ENCODE measurements around the gene OR2F2.

Gene OR2F2

GRCh38 chr7:143892527-143893300 lies 42.3 kb upstream of the OR2F2 start:
- TF ChIP-seq CTCF (conservative IDR thresholded peaks at IDR 0.05; ENCODE audit: low read length) = peak; percentile 38
- no peak for DNase-seq (ENCODE audit: low read depth)
- H3K4me3 ChIP-seq (ENCODE audit: low read length) = no peak overlapping the region

- no peak for DNase-seq (ENCODE audit: low read depth)
- H3K4me3 ChIP-seq (ENCODE audit: low read length) = no peak overlapping the region
- no peak for TF ChIP-seq CTCF (conservative IDR thresholded peaks at IDR 0.05; ENCODE audit: low read length)
These were observed 38.4 kb upstream of the OR2F2 start for GRCh38 chr7:143896667-143897066.

- H3K4me3 ChIP-seq (ENCODE audit: low read length) = no peak overlapping the region
- no peak for DNase-seq (ENCODE audit: low read depth)
- TF ChIP-seq CTCF (conservative IDR thresholded peaks at IDR 0.05; ENCODE audit: low read length) = no peak
These were observed 36.2 kb upstream of the OR2F2 start for GRCh38 chr7:143898810-143899209.

- no peak for TF ChIP-seq CTCF (conservative IDR thresholded peaks at IDR 0.05; ENCODE audit: low read length)
- peak overlapping the region; percentile 94 for H3K4me3 ChIP-seq (ENCODE audit: low read length)
These were observed 34.7 kb upstream of the OR2F2 start for GRCh38 chr7:143900230-143900766.

GRCh38 chr7:143901332-143901667 lies 33.7 kb upstream of the OR2F2 start:
- H3K4me3 ChIP-seq (ENCODE audit: low read length) = peak overlapping the region; percentile 94
- DNase-seq (ENCODE audit: low read depth) = peak; percentile 54
- no peak for TF ChIP-seq CTCF (conservative IDR thresholded peaks at IDR 0.05; ENCODE audit: low read length)

More at GRCh38 chr7:143900230-143900766, 34.7 kb upstream of the OR2F2 start:
- DNase-seq (ENCODE audit: low read depth) = no peak

- peak within 1 kb of the TSS; percentile 94 for H3K4me3 ChIP-seq (ENCODE audit: low read length)
- peak; percentile 47 for TF ChIP-seq CTCF (conservative IDR thresholded peaks at IDR 0.05; ENCODE audit: low read length)
- peak; percentile 93 for DNase-seq (ENCODE audit: low read depth)
These were observed 33.2 kb upstream of the OR2F2 start, which contains the start of gene TCAF1 for GRCh38 chr7:143901668-143902331. Gene TCAF1 (minus strand): TSS chr7:143902176. CDS start chr7:143876608, 25,568 bp downstream.
